ENCODE data around the gene TBC1D9.

TBC1D9 gene

DNA sequence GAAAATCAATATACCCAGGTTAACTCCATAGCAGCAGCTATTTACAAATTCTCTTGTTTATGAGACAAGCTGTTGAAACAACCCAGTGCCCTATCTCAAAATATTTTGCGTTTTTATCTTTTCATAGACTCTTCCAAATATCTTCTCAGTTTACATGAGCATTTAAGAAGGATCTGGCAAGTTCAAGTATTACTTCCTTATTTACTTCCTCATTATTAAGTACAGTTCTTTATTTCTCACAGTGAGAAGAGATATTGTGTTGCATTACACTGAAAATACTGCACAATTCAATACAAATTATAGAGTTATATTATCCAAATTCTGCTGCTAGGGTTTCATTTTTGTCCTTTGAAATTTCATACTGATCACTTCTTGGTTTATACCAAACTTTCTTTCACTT is 143.8 kb downstream of the TBC1D9 start:
- no peak for DNase-seq (ENCODE audit: low spot score)

DNA sequence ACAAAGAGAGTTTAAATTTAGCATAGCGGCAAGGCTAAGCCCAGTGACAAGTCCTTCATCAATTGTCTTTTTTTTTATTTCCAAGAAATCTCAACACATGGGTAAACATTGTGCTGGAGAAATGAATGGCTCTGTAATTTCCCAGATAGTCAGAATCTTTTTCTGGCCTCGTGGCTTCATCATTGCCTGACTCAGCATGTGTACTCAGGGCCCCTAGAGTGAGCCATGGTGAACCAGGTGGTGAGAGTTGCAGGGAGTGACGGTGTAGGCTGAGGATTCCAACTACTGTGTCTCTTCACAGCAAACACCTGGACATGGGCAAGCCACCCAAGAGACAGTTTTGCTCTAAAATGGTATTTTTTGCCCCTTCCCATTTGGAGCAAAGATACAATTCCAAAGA is 144.3 kb downstream of the TBC1D9 start:
- DNase-seq (ENCODE audit: low spot score): no peak

DNA sequence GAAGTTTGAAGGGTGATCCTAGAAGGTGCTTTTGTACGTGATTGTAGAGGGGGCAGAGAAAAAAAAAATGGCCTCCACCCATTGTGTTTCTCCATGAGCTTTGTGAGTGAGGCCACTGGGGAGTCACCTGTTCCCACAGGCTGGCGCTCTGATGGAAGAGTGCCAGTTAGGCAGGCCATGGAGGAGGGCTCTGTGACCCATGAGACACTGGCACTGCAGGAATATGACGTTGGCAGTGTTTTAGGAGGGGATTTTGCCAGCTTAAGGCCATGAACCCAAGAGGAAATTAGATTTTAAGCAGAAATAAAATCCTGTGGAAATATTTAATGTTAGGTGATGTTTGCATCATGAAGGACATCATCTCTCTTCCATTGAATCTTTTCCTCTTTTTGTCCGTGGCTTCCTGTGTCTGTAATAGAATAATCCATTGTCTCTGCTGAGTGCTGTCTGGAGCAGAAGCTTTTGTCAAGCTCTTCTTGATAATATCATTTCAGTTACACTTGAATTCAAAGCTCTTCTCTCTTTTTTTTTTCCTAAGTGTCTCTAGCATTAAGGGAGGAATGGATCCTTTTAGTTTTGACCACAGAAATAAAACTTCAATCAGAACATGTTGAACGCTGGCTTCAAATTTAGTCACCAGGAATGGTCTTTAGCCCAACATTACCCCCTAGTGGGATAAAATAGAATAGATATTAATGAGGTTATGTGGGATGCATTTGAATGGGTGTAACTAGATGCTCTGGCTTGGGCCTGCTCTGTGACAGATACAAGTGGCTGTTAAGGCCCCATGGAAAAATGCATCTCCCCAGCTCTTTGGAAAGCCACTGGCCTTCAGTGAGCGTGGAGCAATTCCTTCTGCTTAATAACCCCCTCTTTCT is 146.4 kb downstream of the TBC1D9 start:
- DNase-seq (ENCODE audit: low spot score): peak; percentile 83

DNA sequence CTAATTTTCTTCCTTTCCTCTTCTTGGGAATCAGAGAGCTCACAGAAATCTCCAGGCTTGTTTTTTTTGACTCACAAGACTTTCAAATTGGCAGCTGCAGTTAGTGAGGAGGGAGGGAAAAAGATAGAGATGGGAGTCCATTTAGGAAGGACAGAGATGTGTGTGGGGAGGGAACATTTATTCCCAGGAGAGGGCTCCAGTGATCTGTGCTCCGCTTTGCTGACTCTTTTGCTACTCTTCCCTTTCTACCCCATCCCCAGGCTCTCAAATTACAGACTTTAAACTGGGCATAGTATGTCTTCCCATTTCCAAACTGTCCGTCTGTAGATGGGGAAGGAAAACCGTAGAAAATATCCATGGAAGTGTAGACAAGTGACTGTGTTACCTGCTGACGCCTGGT is 148.3 kb downstream of the TBC1D9 start:
- DNase-seq (ENCODE audit: low spot score): no peak

DNA sequence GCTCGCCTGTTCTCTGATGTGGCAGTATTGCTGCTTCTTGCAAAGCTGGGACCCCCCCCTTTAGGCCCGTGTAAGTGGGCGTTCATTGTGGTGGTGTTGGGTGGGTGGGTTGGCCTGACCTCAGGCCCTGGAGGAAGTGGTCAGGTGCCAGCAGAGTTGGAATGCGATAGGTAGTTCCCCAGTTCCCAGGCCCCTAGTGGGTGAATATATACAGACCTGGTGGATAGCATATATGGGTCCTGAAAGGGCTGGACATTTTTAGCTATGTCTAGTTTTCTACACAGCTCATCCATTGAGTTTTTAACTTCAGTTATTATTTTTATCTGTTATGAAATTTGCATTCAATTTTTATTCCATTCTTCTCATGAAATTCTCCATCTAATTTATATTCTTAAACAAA is 151.6 kb downstream of the TBC1D9 start:
- DNase-seq (ENCODE audit: low spot score): no peak

DNA sequence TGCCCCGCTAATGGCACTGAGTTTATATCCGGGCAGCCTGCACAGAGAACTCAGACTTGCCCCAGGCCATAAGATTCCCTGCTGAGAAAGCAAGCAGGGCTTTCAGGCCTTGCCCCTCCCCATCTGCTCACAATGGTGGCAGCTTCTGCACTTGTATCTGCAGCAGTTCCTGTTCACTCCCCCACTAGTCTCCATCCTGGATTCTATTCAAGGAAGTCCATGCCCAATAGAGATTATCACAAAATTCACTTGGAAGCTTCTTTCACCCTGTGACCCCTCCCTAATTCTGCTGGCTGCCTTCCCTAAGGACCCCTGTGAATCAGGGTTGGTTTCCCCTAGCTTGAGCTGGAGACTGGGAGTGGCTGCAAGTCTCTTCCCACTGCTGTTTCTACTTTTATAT is 152.9 kb downstream of the TBC1D9 start:
- no peak for DNase-seq (ENCODE audit: low spot score)

DNA sequence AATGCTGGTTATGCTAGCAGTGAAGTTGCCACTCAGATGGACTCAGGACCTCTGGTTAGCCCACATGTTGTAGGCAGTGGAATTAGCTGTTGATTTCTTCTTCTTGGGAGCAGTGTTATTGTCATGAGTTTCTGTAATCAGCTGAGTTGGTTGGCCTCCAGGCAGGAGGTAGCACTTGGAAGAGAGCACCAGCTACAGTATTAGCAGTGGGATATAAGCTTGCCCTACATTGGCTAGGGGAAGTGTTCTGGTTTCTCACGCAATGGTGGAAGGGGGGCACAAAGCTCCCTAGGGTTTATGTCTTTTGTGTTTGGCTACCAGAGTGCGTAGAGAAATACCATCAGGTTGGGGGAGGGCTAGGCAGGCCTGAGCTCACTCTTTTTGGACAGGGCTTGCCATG is 153.5 kb downstream of the TBC1D9 start:
- no peak for DNase-seq (ENCODE audit: low spot score)

DNA sequence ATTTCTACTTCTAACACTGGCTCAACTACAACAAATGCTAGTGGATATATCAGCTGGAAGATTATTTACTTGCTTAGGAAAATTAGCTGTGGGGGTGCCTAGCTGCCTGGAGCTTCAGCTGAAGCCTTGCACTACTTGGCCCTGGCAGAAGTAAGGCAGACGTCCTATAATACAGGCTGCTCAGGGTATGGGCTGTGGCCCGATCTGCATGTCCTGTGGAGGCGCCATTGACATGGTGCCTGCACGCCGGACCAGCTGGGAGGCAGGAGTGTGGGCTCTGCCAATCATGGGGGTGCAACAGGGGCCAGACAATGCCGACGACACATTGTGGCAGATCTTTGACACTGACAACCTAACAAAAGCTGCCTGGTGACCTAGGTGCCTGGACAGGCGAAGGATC is 155.8 kb downstream of the TBC1D9 start:
- DNase-seq (ENCODE audit: low spot score): no peak

DNA sequence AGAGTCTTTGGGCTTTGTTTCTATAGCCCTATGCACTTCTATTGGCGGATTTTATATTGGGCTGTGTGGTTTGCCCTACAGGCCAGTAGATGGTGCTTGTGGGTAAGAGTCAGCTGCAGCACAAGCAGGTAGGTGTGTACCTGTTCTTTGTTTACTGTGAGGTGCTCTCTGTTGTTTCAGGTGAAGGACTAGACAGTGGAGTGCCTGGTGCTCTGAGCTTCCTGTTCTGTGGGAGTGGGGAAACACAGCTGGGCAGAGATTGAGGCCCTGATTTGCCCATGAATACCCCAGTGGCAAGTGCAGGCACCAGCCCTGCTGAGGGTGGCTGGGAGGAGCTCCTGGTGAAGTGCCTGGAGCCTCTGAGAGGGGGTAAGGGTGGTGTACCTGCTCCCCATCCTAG is 161.1 kb downstream of the TBC1D9 start:
- DNase-seq (ENCODE audit: low spot score): no peak

DNA sequence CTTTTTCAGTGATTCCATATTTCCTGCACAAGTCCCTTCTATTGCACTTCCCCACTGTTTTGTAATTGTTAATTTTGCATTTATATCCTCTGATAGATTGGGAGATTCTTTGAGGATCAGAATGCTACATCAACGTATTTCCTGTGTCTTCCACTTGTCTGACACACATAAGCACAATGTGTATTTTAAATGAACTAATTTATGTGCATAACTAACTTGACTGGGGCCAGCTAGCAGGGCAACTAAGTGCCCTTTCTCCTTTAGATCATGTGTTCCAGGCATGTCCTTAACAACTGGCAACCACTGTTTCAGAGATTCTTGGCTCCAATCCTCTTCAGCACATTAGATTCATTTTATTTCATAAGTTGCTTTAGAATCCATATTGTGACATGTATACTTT is 171.7 kb downstream of the TBC1D9 start:
- no peak for DNase-seq (ENCODE audit: low spot score)

DNA sequence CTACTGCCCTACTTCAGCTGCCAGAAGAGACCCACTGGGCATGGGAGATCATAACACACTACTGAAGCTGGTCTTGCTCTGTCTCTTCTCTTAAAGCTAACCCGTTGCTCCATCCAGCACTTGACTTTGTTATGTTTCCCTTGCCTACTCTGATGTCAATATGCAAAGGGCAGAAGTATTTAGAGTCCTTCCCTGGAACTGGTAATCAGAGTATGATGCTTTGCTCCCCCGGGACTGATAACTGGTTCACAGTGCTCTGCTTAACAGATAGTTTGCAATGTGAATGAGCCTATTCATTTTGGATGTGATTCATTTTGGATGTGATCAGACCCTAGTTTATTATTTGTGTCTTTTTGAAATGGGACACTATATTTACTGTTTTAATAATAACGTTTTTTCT is 175.1 kb downstream of the TBC1D9 start:
- DNase-seq (ENCODE audit: low spot score): no peak

DNA sequence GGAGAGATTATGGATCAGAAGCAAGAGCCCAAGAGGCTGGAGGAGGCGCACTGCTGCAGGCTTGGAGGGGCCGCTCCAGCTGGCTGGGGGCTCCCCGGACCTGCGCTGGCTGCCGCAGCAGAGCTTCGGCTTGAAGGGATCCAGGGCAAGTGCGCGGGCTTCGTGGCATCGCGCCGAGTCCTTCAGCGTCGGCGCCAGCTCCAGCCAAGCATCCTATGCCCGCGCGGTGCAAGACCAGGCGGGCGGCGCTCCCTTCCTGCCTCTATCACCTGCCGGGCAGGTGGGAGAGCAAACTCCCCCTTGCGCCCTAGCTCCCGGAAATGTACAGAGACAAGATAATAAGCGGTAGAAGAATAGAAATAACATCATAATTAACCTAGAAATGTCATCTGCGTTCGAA is 176.9 kb downstream of the TBC1D9 start:
- no peak for DNase-seq (ENCODE audit: low spot score)

DNA sequence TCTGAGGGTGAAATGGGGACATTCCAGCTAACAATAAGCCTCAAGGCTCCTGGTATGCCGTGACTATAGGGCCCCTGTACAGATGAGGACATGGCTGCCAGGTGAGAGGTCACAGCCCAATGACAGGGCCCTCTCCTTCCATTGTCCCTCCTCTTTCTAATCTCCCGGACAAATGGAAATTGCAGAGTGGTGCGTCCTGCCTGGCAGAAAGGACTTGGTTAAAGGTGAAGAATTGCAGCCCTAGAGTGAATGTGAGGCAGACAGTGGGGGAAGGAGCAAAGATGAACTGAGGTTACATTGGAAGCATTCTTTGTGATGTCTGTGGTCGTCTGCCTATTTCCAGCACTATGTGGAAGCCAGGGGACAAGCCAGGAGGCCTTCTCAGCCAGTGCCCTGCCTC is 180.7 kb downstream of the TBC1D9 start:
- DNase-seq (ENCODE audit: low spot score): no peak

DNA sequence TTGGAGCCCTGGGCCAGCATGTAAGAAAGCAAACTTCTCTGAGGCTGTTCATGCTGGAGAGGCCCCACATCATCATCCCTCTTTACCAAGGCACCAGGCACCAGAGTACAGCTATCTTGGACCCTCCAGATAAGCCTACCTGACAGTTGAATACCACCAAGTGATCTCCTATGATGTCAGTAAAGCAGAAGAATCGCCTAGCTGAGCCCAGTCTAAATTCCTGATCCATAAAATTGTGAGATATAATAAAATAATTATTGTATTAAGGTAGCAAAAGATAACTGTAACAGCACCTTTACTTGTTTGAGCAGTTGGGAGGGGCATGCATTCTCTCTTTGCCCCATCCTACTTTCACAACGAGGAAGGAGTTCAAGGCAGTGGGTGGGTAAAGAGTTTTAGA is 184.6 kb downstream of the TBC1D9 start:
- DNase-seq (ENCODE audit: low spot score): no peak
